CD4-positive, alpha-beta T cell treated with Interleukin-21 for 1 hour (primary cell): ENCODE measurements around the gene ARSA.
A peak's percentile ranks its signal among the peaks of the same experiment; 100 is the strongest.
"Not testable (repeated sequence)": the region's sequence is repeated elsewhere in the genome, so short reads cannot be mapped to it uniquely, and the experiment has no call there.

Source experiments
- DNase-seq: peaks from one replicate; pipeline ENCODE4 v3.0.0-alpha.2; 2020

Gene ARSA

GRCh38 chr22:50627642-50628542 lies at the start of gene ARSA:
Gene ARSA (minus strand): TSS chr22:50628152. CDS start chr22:50627779, 373 bp downstream.
- peak; percentile 83 for DNase-seq

- no peak for DNase-seq
These were observed 48.9 kb upstream of the ARSA start for GRCh38 chr22:50676661-50677492.

- DNase-seq = no peak
These were observed 48.3 kb upstream of the ARSA start for GRCh38 chr22:50676180-50676636.

- no peak for DNase-seq
These were observed 47.7 kb upstream of the ARSA start for GRCh38 chr22:50675553-50676179.

- DNase-seq = peak; percentile 2
These were observed 46.9 kb upstream of the ARSA start for GRCh38 chr22:50674606-50675552.

GRCh38 chr22:50674130-50674500 lies 46.2 kb upstream of the ARSA start:
- DNase-seq = no peak

- peak; percentile 26 for DNase-seq
These were observed 45.5 kb upstream of the ARSA start for GRCh38 chr22:50673231-50674129.

- DNase-seq = no peak
These were observed 44.7 kb upstream of the ARSA start, which contains the start of gene SHANK3 for GRCh38 chr22:50672471-50673230. Gene SHANK3 (plus strand): TSS chr22:50672823.

GRCh38 chr22:50672041-50672440 lies 44.1 kb upstream of the ARSA start:
- no peak for DNase-seq

- DNase-seq = no peak
These were observed 43.7 kb upstream of the ARSA start for GRCh38 chr22:50671641-50672040.

- no peak for DNase-seq
These were observed 43.1 kb upstream of the ARSA start for GRCh38 chr22:50670914-50671538.

GRCh38 chr22:50670513-50670912 lies 42.6 kb upstream of the ARSA start:
- DNase-seq = no peak

GRCh38 chr22:50665738-50666137 lies 37.8 kb upstream of the ARSA start:
- no peak for DNase-seq

GRCh38 chr22:50665212-50665611 lies 37.3 kb upstream of the ARSA start:
- DNase-seq = no peak

- DNase-seq = no peak
These were observed 32.4 kb upstream of the ARSA start for GRCh38 chr22:50660306-50660705.

GRCh38 chr22:50659711-50660110 lies 31.8 kb upstream of the ARSA start:
- not testable (repeated sequence) for DNase-seq

GRCh38 chr22:50657925-50658324 lies 30.0 kb upstream of the ARSA start:
- DNase-seq = no peak

GRCh38 chr22:50656122-50657070 lies 28.4 kb upstream of the ARSA start:
- no peak for DNase-seq
